ENCODE measurements around the gene DPH2. TPM values are rescaled to one million over a fixed set of nuclear protein-coding genes. Genes with fewer than 3 reads are reported as not detected.

The DPH2 gene
- total RNA-seq, 2 donors from 2014 or later, result 21.4 to 31.0 TPM

GRCh38 chr1:44013949-44014348 is 44.1 kb downstream of the DPH2 start:
- Mint-ChIP-seq H3K4me3 (no peak overlapping the region), H3K9me3 (no peaks in the 10 kb centered on the region), H3K4me1 (ENCODE audit: low read depth) (peaks cover 15% of the 10 kb centered on the region), H3K27ac (no peak overlapping the region), H3K36me3 (ENCODE audit: insufficient read depth in 2 of 2) (peaks cover 1 to 2% of the 10 kb centered on the region in 2 donors), H3K27me3 (ENCODE audit: low read depth) (no peaks in the 10 kb centered on the region)
- no peak for ATAC-seq (replicated peaks in 1 of 2)
- DNase-seq, result no peak

GRCh38 chr1:44014365-44015104 is 44.7 kb downstream of the DPH2 start:
- H3K27me3 Mint-ChIP-seq (ENCODE audit: low read depth), result no peaks in the 10 kb centered on the region
- no peak for DNase-seq
- no peak for ATAC-seq (replicated peaks in 1 of 2)
- H3K4me1 Mint-ChIP-seq (ENCODE audit: low read depth), result peaks cover 15% of the 10 kb centered on the region
- H3K9me3 Mint-ChIP-seq, result no peaks in the 10 kb centered on the region
- H3K36me3 Mint-ChIP-seq (ENCODE audit: insufficient read depth in 2 of 2), result peaks cover 1 to 2% of the 10 kb centered on the region in 2 donors
- no peak overlapping the region for H3K4me3 Mint-ChIP-seq
- no peak overlapping the region for H3K27ac Mint-ChIP-seq

- peaks cover 0 to 1% of the 10 kb centered on the region in 2 donors for H3K36me3 Mint-ChIP-seq (ENCODE audit: insufficient read depth in 2 of 2)
- no peak overlapping the region for H3K27ac Mint-ChIP-seq
- ATAC-seq (replicated peaks in 1 of 2), result no peak
- no peaks in the 10 kb centered on the region for H3K27me3 Mint-ChIP-seq (ENCODE audit: low read depth)
- H3K4me1 Mint-ChIP-seq (ENCODE audit: low read depth), result peaks cover 15% of the 10 kb centered on the region
- DNase-seq, result no peak
- H3K4me3 Mint-ChIP-seq, result no peak overlapping the region
- H3K9me3 Mint-ChIP-seq, result no peaks in the 10 kb centered on the region
Measured at GRCh38 chr1:44015206-44015605, 45.4 kb downstream of the DPH2 start.

- DNase-seq, result no peak
- Mint-ChIP-seq H3K36me3 (ENCODE audit: insufficient read depth in 2 of 2) (peaks cover 1 to 2% of the 10 kb centered on the region in 2 donors), H3K27me3 (ENCODE audit: low read depth) (no peaks in the 10 kb centered on the region), H3K4me1 (ENCODE audit: low read depth) (peaks cover 15% of the 10 kb centered on the region), H3K27ac (no peak overlapping the region), H3K4me3 (no peak overlapping the region), H3K9me3 (no peaks in the 10 kb centered on the region)
- ATAC-seq (replicated peaks in 1 of 2), result no peak
Measured at GRCh38 chr1:44016041-44016889, 46.5 kb downstream of the DPH2 start.

- Mint-ChIP-seq H3K27me3 (ENCODE audit: low read depth) (no peaks in the 10 kb centered on the region), H3K27ac (no peak overlapping the region), H3K9me3 (no peaks in the 10 kb centered on the region), H3K4me3 (no peak overlapping the region), H3K4me1 (ENCODE audit: low read depth) (peaks cover 15% of the 10 kb centered on the region), H3K36me3 (ENCODE audit: insufficient read depth in 2 of 2) (peaks cover 3 to 4% of the 10 kb centered on the region in 2 donors)
- DNase-seq (no peak), ATAC-seq (replicated peaks in 1 of 2) (no peak)
Measured at GRCh38 chr1:44016890-44017400, 47.1 kb downstream of the DPH2 start.

GRCh38 chr1:44019466-44019948 is 49.7 kb downstream of the DPH2 start:
- Mint-ChIP-seq H3K27ac (no peak overlapping the region), H3K4me3 (no peak overlapping the region)
- ATAC-seq (replicated peaks in 1 of 2), result no peak

GRCh38 chr1:44020464-44020863 is 50.7 kb downstream of the DPH2 start:
- no peak for DNase-seq
- no peaks in the 10 kb centered on the region for H3K9me3 Mint-ChIP-seq
- H3K27me3 Mint-ChIP-seq (ENCODE audit: low read depth), result no peaks in the 10 kb centered on the region
- ATAC-seq (replicated peaks in 1 of 2), result no peak
- H3K36me3 Mint-ChIP-seq (ENCODE audit: insufficient read depth in 2 of 2), result peaks cover 6 to 16% of the 10 kb centered on the region in 2 donors
- H3K4me3 Mint-ChIP-seq, result no peak overlapping the region
- no peaks in the 10 kb centered on the region for H3K4me1 Mint-ChIP-seq (ENCODE audit: low read depth)
- no peak overlapping the region for H3K27ac Mint-ChIP-seq

More at GRCh38 chr1:44019466-44019948, 49.7 kb downstream of the DPH2 start:
- H3K36me3 Mint-ChIP-seq (ENCODE audit: insufficient read depth in 2 of 2), result peaks cover 3 to 12% of the 10 kb centered on the region in 2 donors
- peaks cover 4% of the 10 kb centered on the region for H3K4me1 Mint-ChIP-seq (ENCODE audit: low read depth)
- H3K9me3 Mint-ChIP-seq, result no peaks in the 10 kb centered on the region
- no peaks in the 10 kb centered on the region for H3K27me3 Mint-ChIP-seq (ENCODE audit: low read depth)
- no peak for DNase-seq

- H3K27ac Mint-ChIP-seq, result no peak overlapping the region
- H3K4me1 Mint-ChIP-seq (ENCODE audit: low read depth), result no peaks in the 10 kb centered on the region
- no peaks in the 10 kb centered on the region for H3K9me3 Mint-ChIP-seq
- H3K27me3 Mint-ChIP-seq (ENCODE audit: low read depth), result no peaks in the 10 kb centered on the region
- no peak for ATAC-seq (replicated peaks in 1 of 2)
- H3K4me3 Mint-ChIP-seq, result no peak overlapping the region
- no peak for DNase-seq
- peaks cover 6 to 16% of the 10 kb centered on the region in 2 donors for H3K36me3 Mint-ChIP-seq (ENCODE audit: insufficient read depth in 2 of 2)
Measured at GRCh38 chr1:44021156-44021555, 51.3 kb downstream of the DPH2 start.

GRCh38 chr1:44021581-44022321 is 51.9 kb downstream of the DPH2 start:
- no peaks in the 10 kb centered on the region for H3K4me1 Mint-ChIP-seq (ENCODE audit: low read depth)
- no peak overlapping the region for H3K4me3 Mint-ChIP-seq
- DNase-seq (no peak), ATAC-seq (replicated peaks in 1 of 2) (no peak)
- H3K36me3 Mint-ChIP-seq (ENCODE audit: insufficient read depth in 2 of 2), result peaks cover 6 to 16% of the 10 kb centered on the region in 2 donors
- H3K27me3 Mint-ChIP-seq (ENCODE audit: low read depth), result no peaks in the 10 kb centered on the region
- no peak overlapping the region for H3K27ac Mint-ChIP-seq
- no peaks in the 10 kb centered on the region for H3K9me3 Mint-ChIP-seq

Other genes with a start within 250 kb of the DPH2 start
- 1 to 10 TPM; 1.9 to 3.0 TPM for gene ARTN, start 36.2 kb upstream of the DPH2 start, total RNA-seq
- gene IPO13, start 23.1 kb upstream of the DPH2 start, total RNA-seq, result 10 to 100 TPM; 21.0 to 27.3 TPM
- 10 to 100 TPM; 89.9 to 98.0 TPM for gene ATP6V0B, start 5.0 kb downstream of the DPH2 start, total RNA-seq
- 10 to 100 TPM; 19.5 to 20.4 TPM for gene B4GALT2, start 9.2 kb downstream of the DPH2 start, total RNA-seq
- 1 to 10 TPM in 1 of 2 donors, under 1 TPM in 1; 0.99 to 1.4 TPM for gene CCDC24, start 21.6 kb downstream of the DPH2 start, total RNA-seq
- 10 to 100 TPM; 24.5 to 28.3 TPM for gene SLC6A9, start 61.5 kb downstream of the DPH2 start, total RNA-seq
- gene KLF17, start 148.8 kb downstream of the DPH2 start, total RNA-seq, result not detected
- gene KLF18, start 171.6 kb downstream of the DPH2 start, total RNA-seq, result not detected
- gene DMAP1, start 243.5 kb downstream of the DPH2 start, total RNA-seq, result 10 to 100 TPM; 40.0 to 46.6 TPM

Data from activated T-cell treated with anti-CD3 and anti-CD28 coated beads, Interleukin-2, amount 50 U/mL, for 72 hours (primary cell).